HEK293 (cell line): ENCODE measurements around the gene TSHZ2.

Experiments
- BCL11A ChIP-seq: fragments of 450-650 bp; formaldehyde crosslinking; IDR thresholded peaks from 2 replicates; pipeline ENCODE4 v1.5.1; 2016; ENCODE audit warnings: low read depth, missing biosample characterization, missing genetic modification characterization
- CTCF ChIP-seq: fragments of 450-650 bp; formaldehyde crosslinking; IDR thresholded peaks from 2 replicates; pipeline ENCODE4 v1.5.1; 2016; ENCODE audit warnings: missing biosample characterization, missing genetic modification characterization
- GLIS2 ChIP-seq: fragments of 450-650 bp; formaldehyde crosslinking; IDR thresholded peaks from 2 replicates; pipeline ENCODE4 v1.5.1; 2016; ENCODE audit warnings: missing biosample characterization, missing genetic modification characterization
- HOXA7 ChIP-seq: sonication (generic); formaldehyde crosslinking; IDR thresholded peaks from 2 replicates; pipeline ENCODE4 v1.8.1; 2022; ENCODE audit warnings: missing genetic modification reagents, borderline replicate concordance
- ZBTB1 ChIP-seq: fragments of 450-650 bp; formaldehyde crosslinking; IDR thresholded peaks from 2 replicates; pipeline ENCODE4 v1.5.1; 2016; ENCODE audit warnings: missing biosample characterization, missing genetic modification characterization
- ZNF10 ChIP-seq: fragments of 450-650 bp; formaldehyde crosslinking; IDR thresholded peaks from 2 replicates; pipeline ENCODE4 v1.5.1; 2017; ENCODE audit warnings: missing biosample characterization, missing genetic modification characterization
- ZNF239 ChIP-seq: fragments of 450-650 bp; formaldehyde crosslinking; IDR thresholded peaks from 2 replicates; pipeline ENCODE4 v1.5.1; 2016; ENCODE audit warnings: missing biosample characterization, missing genetic modification characterization
- ZNF274 ChIP-seq, 2 experiments: fragments of 200-500 bp in 1 of 2; fragments of 450-650 bp in 1 of 2; sonication (Bioruptor generic) in 1 of 2; formaldehyde crosslinking in 1 of 2; IDR thresholded peaks; 2 replicates each; pipeline versions ENCODE4 v1.5.1 to v1.6.1; 2014 to 2016; ENCODE audit warnings: borderline replicate concordance in 1 of 2, inconsistent platforms in 1 of 2, low read length in 1 of 2, missing biosample characterization in 1 of 2, missing genetic modification characterization in 1 of 2
- ZNF488 ChIP-seq: fragments of 450-650 bp; formaldehyde crosslinking; IDR thresholded peaks from 2 replicates; pipeline ENCODE4 v1.5.1; 2016; ENCODE audit warnings: missing biosample characterization, missing genetic modification characterization
- ZNF530 ChIP-seq: fragments of 450-650 bp; formaldehyde crosslinking; IDR thresholded peaks from 2 replicates; pipeline ENCODE4 v1.5.1; 2016; ENCODE audit warnings: low read depth, missing biosample characterization, missing genetic modification characterization
- ZNF843 ChIP-seq: fragments of 450-650 bp; formaldehyde crosslinking; IDR thresholded peaks from 2 replicates; pipeline ENCODE4 v1.5.1; 2016; ENCODE audit warnings: missing biosample characterization, missing genetic modification characterization
- ZSCAN30 ChIP-seq: fragments of 450-650 bp; IDR thresholded peaks from 2 replicates; pipeline ENCODE4 v1.5.1; 2018; ENCODE audit warnings: missing biosample characterization, mild to moderate bottlenecking, missing genetic modification characterization, moderate library complexity
- TF ChIP-seq, protein P1 (sequence below): fragments of 450-650 bp; formaldehyde crosslinking; IDR thresholded peaks from 2 replicates; pipeline ENCODE4 v1.5.1; 2017; ENCODE audit warnings: missing biosample characterization, missing genetic modification characterization
- TF ChIP-seq, protein P2 (sequence below): sonication (generic); formaldehyde crosslinking; IDR thresholded peaks from 2 replicates; pipeline ENCODE4 v1.8.1; 2022; ENCODE audit warnings: mild to moderate bottlenecking, moderate library complexity, missing genetic modification reagents

DNA sequence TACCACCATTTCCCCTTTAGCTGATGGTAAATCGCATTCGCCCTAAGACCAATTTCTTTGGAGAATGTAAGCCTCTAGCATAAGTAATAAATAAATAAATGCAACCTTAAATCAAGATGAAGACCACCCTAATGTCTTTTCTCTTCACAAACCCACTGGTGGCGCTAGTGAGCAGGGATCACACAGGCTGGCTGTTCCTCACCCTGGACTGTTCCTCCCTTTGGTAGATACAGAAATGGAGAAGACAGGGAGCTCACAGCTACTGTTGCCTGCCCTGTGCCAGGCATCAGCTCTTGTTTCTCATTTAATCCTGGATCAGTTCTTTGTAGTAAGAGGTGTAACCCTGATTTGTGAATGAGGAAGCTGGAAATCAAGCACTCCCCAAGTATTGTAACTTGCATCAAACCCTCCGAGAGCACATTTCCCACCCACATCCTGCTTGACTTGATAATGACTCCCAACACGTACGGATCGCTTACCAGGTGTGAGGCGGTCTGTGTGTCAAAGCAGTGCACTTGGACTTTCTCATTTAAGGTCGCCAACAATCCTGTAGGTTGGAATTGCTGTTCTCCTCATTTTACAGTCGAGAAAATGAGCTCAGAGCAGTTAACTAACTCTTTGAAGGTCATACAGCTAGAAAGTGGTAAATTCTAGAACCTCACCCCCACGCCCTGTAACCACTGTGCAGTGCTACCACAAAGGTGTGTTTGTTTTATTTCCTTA, 236.1 kb downstream of the TSHZ2 start:
- TF ChIP-seq BCL11A (tag by site-specific recombination) (no peak), GLIS2 (tag by site-specific recombination) (no peak), CTCF (tag by site-specific recombination) (no peak), ZSCAN30 (tag by site-specific recombination) (no peak), ZNF530 (tag by site-specific recombination) (no peak), ZBTB1 (tag by site-specific recombination) (no peak), ZNF488 (tag by site-specific recombination) (no peak), HOXA7 (CRISPR knock-in tag) (no peak), ZNF239 (no peak), ZNF843 (no peak), ZNF10 (tag by site-specific recombination) (no peak), ZNF274 (IDR thresholded peaks at IDR 0.05; ENCODE audit: low read length) (no peak), ZNF274 (tag by site-specific recombination; IDR thresholded peaks at IDR 0.05; ENCODE audit: borderline replicate concordance) (no peak)
- TF ChIP-seq, protein P1, sequence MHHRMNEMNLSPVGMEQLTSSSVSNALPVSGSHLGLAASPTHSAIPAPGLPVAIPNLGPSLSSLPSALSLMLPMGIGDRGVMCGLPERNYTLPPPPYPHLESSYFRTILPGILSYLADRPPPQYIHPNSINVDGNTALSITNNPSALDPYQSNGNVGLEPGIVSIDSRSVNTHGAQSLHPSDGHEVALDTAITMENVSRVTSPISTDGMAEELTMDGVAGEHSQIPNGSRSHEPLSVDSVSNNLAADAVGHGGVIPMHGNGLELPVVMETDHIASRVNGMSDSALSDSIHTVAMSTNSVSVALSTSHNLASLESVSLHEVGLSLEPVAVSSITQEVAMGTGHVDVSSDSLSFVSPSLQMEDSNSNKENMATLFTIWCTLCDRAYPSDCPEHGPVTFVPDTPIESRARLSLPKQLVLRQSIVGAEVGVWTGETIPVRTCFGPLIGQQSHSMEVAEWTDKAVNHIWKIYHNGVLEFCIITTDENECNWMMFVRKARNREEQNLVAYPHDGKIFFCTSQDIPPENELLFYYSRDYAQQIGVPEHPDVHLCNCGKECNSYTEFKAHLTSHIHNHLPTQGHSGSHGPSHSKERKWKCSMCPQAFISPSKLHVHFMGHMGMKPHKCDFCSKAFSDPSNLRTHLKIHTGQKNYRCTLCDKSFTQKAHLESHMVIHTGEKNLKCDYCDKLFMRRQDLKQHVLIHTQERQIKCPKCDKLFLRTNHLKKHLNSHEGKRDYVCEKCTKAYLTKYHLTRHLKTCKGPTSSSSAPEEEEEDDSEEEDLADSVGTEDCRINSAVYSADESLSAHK = no peak
- TF ChIP-seq, protein P2, sequence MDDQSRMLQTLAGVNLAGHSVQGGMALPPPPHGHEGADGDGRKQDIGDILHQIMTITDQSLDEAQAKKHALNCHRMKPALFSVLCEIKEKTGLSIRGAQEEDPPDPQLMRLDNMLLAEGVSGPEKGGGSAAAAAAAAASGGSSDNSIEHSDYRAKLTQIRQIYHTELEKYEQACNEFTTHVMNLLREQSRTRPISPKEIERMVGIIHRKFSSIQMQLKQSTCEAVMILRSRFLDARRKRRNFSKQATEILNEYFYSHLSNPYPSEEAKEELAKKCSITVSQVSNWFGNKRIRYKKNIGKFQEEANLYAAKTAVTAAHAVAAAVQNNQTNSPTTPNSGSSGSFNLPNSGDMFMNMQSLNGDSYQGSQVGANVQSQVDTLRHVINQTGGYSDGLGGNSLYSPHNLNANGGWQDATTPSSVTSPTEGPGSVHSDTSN (CRISPR knock-in tag) = no peak
